ENCODE results near the gene BCAR1. TPM values are rescaled to one million over a fixed set of nuclear protein-coding genes. Genes with fewer than 3 reads are reported as not detected.

BCAR1 gene
- total and polyA plus RNA-seq, 12 donors = 54.6 to 85.2 (median 71.3) TPM

- H3K27ac ChIP-seq = no peak overlapping the region
- no peak overlapping the region for H3K4me3 ChIP-seq
- H3K27me3 ChIP-seq = peaks cover 0 to 43% (median 13%) of the 10 kb centered on the region in 7 donors
- H3K36me3 ChIP-seq = no peaks in the 10 kb centered on the region
- peaks cover 0 to 12% (median 6%) of the 10 kb centered on the region in 9 donors for H3K4me1 ChIP-seq
- no peaks in the 10 kb centered on the region for H3K9me3 ChIP-seq
- no peak for TF ChIP-seq CTCF (IDR thresholded peaks at IDR 0.05)
- DNase-seq = no peak
- intact Hi-C loops (cut with DNase I) = loop anchor here in 9 of 10 donors (5.0 to 10.0 kb wide), 8 partner anchors 36 to 569 kb away; partner anchors contain the start of gene TMEM170A (in 2 of the 9)
- no peak for ATAC-seq
- 83 to 86% methylated on average over 24 of the region's 24 CpGs for WGBS, 2 donors
These were observed 55.3 kb downstream of the BCAR1 start for GRCh38 chr16:75195811-75196790.

- peaks cover 0 to 24% (median 13%) of the 10 kb centered on the region in 7 donors for H3K27me3 ChIP-seq
- no peaks in the 10 kb centered on the region for H3K9me3 ChIP-seq
- H3K4me1 ChIP-seq = peaks cover 0 to 8% (median 3%) of the 10 kb centered on the region in 9 donors
- no peak overlapping the region for H3K27ac ChIP-seq
- no peak for DNase-seq
- TF ChIP-seq CTCF (IDR thresholded peaks at IDR 0.05) = no peak
- WGBS, 2 donors = 80 to 82% methylated on average over 10 of the region's 10 CpGs
- ATAC-seq = no peak
- intact Hi-C loops (cut with DNase I) = loop anchor here in 8 of 10 donors (10.0 kb wide), 4 partner anchors 191 to 571 kb away; partner anchors contain the start of gene TMEM170A (in 1 of the 8)
- no peaks in the 10 kb centered on the region for H3K36me3 ChIP-seq
- no peak overlapping the region for H3K4me3 ChIP-seq
These were observed 57.5 kb downstream of the BCAR1 start for GRCh38 chr16:75193730-75194444.

- no peak overlapping the region for H3K27ac ChIP-seq
- peaks cover 0 to 5% (median 3%) of the 10 kb centered on the region in 9 donors for H3K4me1 ChIP-seq
- TF ChIP-seq CTCF (IDR thresholded peaks at IDR 0.05) = no peak
- no peak for DNase-seq
- WGBS, 2 donors = 92 to 94% methylated on average over 4 of the region's 4 CpGs
- intact Hi-C loops (cut with DNase I) = loop anchor here in 8 of 10 donors (10.0 kb wide), 4 partner anchors 192 to 572 kb away; partner anchors contain the start of gene TMEM170A (in 1 of the 8)
- peaks cover 0 to 19% (median 11%) of the 10 kb centered on the region in 7 donors for H3K27me3 ChIP-seq
- ATAC-seq = no peak
- H3K9me3 ChIP-seq = no peaks in the 10 kb centered on the region
- no peaks in the 10 kb centered on the region for H3K36me3 ChIP-seq
- no peak overlapping the region for H3K4me3 ChIP-seq
These were observed 58.2 kb downstream of the BCAR1 start for GRCh38 chr16:75193265-75193650.
